K562 (cell line): ENCODE data around the gene ARHGAP24. TPM values are rescaled to one million over a fixed set of nuclear protein-coding genes. Genes with fewer than 3 reads are reported as not detected.

Source experiments
- ATAC-seq: fragments of 200-7000 bp; cut with Tn5 transposase; 3 replicates; pipeline ENCODE4 v1.9.1; 2020; ENCODE audit warnings: moderate library complexity
- BruUV-seq: library from RNA; stranded (reverse); fragments of 400-500 nt; replicated peaks from 2 replicates; lab custom pipeline; 2021; lab: Mats Ljungman, UMichigan
- CTCF ChIA-PET: fragments of 300-600 bp; formaldehyde crosslinking; extraction: SDS; loops from one replicate; lab custom pipeline; 2021; ENCODE audit warnings: low intra/inter-chr PET ratio; lab: Yijun Ruan, JAX
- POLR2A ChIA-PET: fragments of 300-600, 350-650 bp; sonication (Branson Sonifier 250); formaldehyde crosslinking; extraction: SDS; loops from one replicate; lab custom pipeline; 2021; ENCODE audit warnings: antibody characterized with exemption, inconsistent platforms; lab: Yijun Ruan, JAX
- DNase-seq, 4 experiments: peaks; one replicate each; pipeline versions ENCODE4 v3.0.0 to v3.0.0-alpha.2; 2011 to 2018; ENCODE audit warnings: low spot score in 3 of 4, mixed read lengths in 3 of 4; ENCODE audit errors: extremely low read depth in 1 of 4
- FAIRE-seq: peaks from 2 replicates; lab custom pipeline; 2011; peaks lifted over from hg19 to GRCh38; lab: Jason Lieb, UNC
- H2AFZ ChIP-seq: 2 replicates; pipeline ENCODE4 v1.6.0; 2011; ENCODE audit warnings: low read depth, low read length, control low read depth, inconsistent platforms
- H3K27ac ChIP-seq: fragments of 200-600 bp; 3 replicates; pipeline ENCODE4 v1.8.0; 2011; ENCODE audit warnings: low read depth, mild to moderate bottlenecking, control low read depth, inconsistent platforms, low read length, moderate library complexity, mixed read lengths; ENCODE audit errors: extremely low read depth
- H3K27me3 ChIP-seq, 2 experiments: fragments of 300-600 bp in 1 of 2; 2 replicates in 1 of 2; 3 replicates in 1 of 2; pipeline versions ENCODE4 v1.6.0 to v1.8.0; 2011; ENCODE audit warnings: inconsistent platforms in 2 of 2, low read length in 2 of 2, mild to moderate bottlenecking in 1 of 2, mixed read lengths in 1 of 2, moderate library complexity in 1 of 2; ENCODE audit not compliant: control insufficient read depth in 2 of 2, insufficient read depth in 2 of 2
- H3K36me3 ChIP-seq: fragments of 300-600 bp; 3 replicates; pipeline ENCODE4 v1.8.0; 2011; ENCODE audit warnings: mild to moderate bottlenecking, low read length, inconsistent platforms; ENCODE audit not compliant: control insufficient read depth, insufficient read depth
- H3K4me1 ChIP-seq, 2 experiments: fragments of 200-600 bp in 1 of 2; replicated peaks in 1 of 2; 2 replicates in 1 of 2; 3 replicates in 1 of 2; pipeline versions ENCODE4 v1.5.1 to v1.8.0; 2011; ENCODE audit warnings: inconsistent platforms in 2 of 2, low read length in 2 of 2, mild to moderate bottlenecking in 1 of 2, mixed read lengths in 1 of 2, moderate library complexity in 1 of 2; ENCODE audit not compliant: control insufficient read depth in 2 of 2, insufficient read depth in 2 of 2
- H3K4me2 ChIP-seq: 2 replicates; pipeline ENCODE4 v1.6.1; 2011; ENCODE audit warnings: low read length, control low read depth, inconsistent platforms, mixed read lengths; ENCODE audit not compliant: insufficient read depth
- H3K4me3 ChIP-seq: fragments of 200-600 bp; sonication (generic), shearing (Covaris generic); 2 replicates; pipeline ENCODE4 v1.5.1; 2016; ENCODE audit warnings: control low read depth, inconsistent platforms
- H3K79me2 ChIP-seq: fragments of 200-600 bp; 3 replicates; pipeline ENCODE4 v1.8.0; 2011; ENCODE audit warnings: low read length, inconsistent platforms; ENCODE audit not compliant: control insufficient read depth, insufficient read depth
- H3K9ac ChIP-seq, 2 experiments: 2 replicates each; pipeline versions ENCODE4 v1.6.0 to v1.6.1; 2011; ENCODE audit warnings: low read depth in 2 of 2, low read length in 2 of 2, control low read depth in 1 of 2, inconsistent platforms in 1 of 2, mild to moderate bottlenecking in 1 of 2, mixed read lengths in 1 of 2; ENCODE audit not compliant: insufficient read depth in 1 of 2
- H3K9me1 ChIP-seq: one replicate; pipeline ENCODE4 v1.6.0; 2011; ENCODE audit warnings: inconsistent platforms, mild to moderate bottlenecking, low read length, moderate library complexity; ENCODE audit not compliant: control insufficient read depth, insufficient read depth
- H3K9me3 ChIP-seq: replicated peaks from 2 replicates; pipeline ENCODE4 v1.5.1; 2011; ENCODE audit warnings: low read depth, low read length, inconsistent platforms; ENCODE audit not compliant: control insufficient read depth, insufficient read depth
- H4K20me1 ChIP-seq: replicated peaks from 2 replicates; pipeline ENCODE4 v1.6.1; 2011; ENCODE audit warnings: low read length, inconsistent platforms, mixed read lengths; ENCODE audit not compliant: control insufficient read depth, insufficient read depth
- CAMTA2 ChIP-seq: fragments of 250-450 bp; sonication (Bioruptor Pico); conservative IDR thresholded peaks from 2 replicates; pipeline ENCODE4 v1.5.1; 2022
- ELF1 ChIP-seq: fragments of 200-800 bp; sonication (Bioruptor generic); IDR thresholded peaks from 2 replicates; pipeline ENCODE4 v1.6.1; 2016; ENCODE audit warnings: missing genetic modification characterization, missing compliant biosample characterization
- EP300 ChIP-seq: IDR thresholded peaks from 2 replicates; pipeline ENCODE4 v1.6.1; 2012; ENCODE audit warnings: low read length, improper control_type of control experiment
- ILF3 ChIP-seq: fragments of 450-650 bp; IDR thresholded peaks from 2 replicates; pipeline ENCODE4 v1.6.1; 2018; ENCODE audit warnings: antibody characterized with exemption, mild to moderate bottlenecking, moderate library complexity, borderline replicate concordance
- NFXL1 ChIP-seq: fragments of 450-650 bp; formaldehyde crosslinking; IDR thresholded peaks from 2 replicates; pipeline ENCODE4 v1.4.0; 2021; ENCODE audit warnings: mild to moderate bottlenecking
- POLR2A ChIP-seq: fragments of 450-650 bp; conservative IDR thresholded peaks from 2 replicates; pipeline ENCODE4 v1.6.1; 2016
- SIRT6 ChIP-seq: IDR thresholded peaks from one replicate; pipeline ENCODE4 v1.6.1; 2012; ENCODE audit warnings: low read depth, mild to moderate bottlenecking, control low read depth, inconsistent platforms, low read length, moderate library complexity
- SMARCC2 ChIP-seq: fragments of 450-650 bp; IDR thresholded peaks from 2 replicates; pipeline ENCODE4 v1.6.1; 2017; ENCODE audit warnings: antibody characterized with exemption, moderate library complexity, mild to moderate bottlenecking, low read depth
- ZNF584 ChIP-seq: fragments of 200-800 bp; sonication (Bioruptor generic); IDR thresholded peaks from 2 replicates; pipeline ENCODE4 v1.6.1; 2016; ENCODE audit warnings: low read depth, mild to moderate bottlenecking, missing genetic modification characterization, missing compliant biosample characterization
- WGBS: fragments of 100-300 bp; shearing (Covaris generic); methylation state at CpG from one replicate; pipeline ENCODE4 v1.1.6; 2016; ENCODE audit warnings: low coverage, mixed read lengths; ENCODE audit not compliant: insufficient coverage; ENCODE audit errors: missing lambda C conversion rate; 5-methylcytosine and 5-hydroxymethylcytosine counted together
- in situ Hi-C: fragments of 300-500 bp; cut with MboI; formaldehyde crosslinking; loops from 4 replicates; pipeline ENCODE4 v1.15.0; 2018; ENCODE audit warnings: inconsistent platforms, mixed read lengths
- intact Hi-C: fragments of 100-400 bp; cut with micrococcal nuclease; formaldehyde crosslinking; loops from 2 replicates; pipeline ENCODE4 v1.14.2; 2022
- polyA plus RNA-seq, 8 experiments: library from polyadenylated mRNA; depleted of rRNA in 4 of 8; stranded (reverse) in 5 of 8; unstranded in 3 of 8; fragments of >200 nt; fragmentation: Nextera tagmentation in 2 of 8; fragmentation: Illumina TruSeq in 1 of 8; extraction: Ambion mirVana in 2 of 8; extraction: Trizol in 1 of 8; gene quantifications; 2 replicates each; pipeline versions ENCODE4 v1.2.1 to v1.2.3, GENCODE V29; 2011 to 2014; ENCODE audit warnings: inconsistent platforms in 1 of 8, missing spikeins in 1 of 8
- total RNA-seq, 7 experiments: library from RNA; depleted of rRNA in 6 of 7; stranded (reverse); fragments of >200 nt in 6 of 7; fragmentation: Illumina TruSeq in 2 of 7; extraction: Trizol in 2 of 7; gene quantifications; 2 replicates each; pipeline versions ENCODE4 v1.2.1 to v1.2.3, GENCODE V29; 2011 to 2021; ENCODE audit warnings: low replicate concordance in 1 of 7
- TF ChIP-seq, protein P1 (sequence below): fragments of 250-450 bp; sonication (Bioruptor Pico); IDR thresholded peaks from 2 replicates; pipeline ENCODE4 v1.5.0; 2022; ENCODE audit warnings: mild to moderate bottlenecking
- TF ChIP-seq, protein P2 (sequence below): fragments of 250-450 bp; sonication (Bioruptor Pico); IDR thresholded peaks from 2 replicates; pipeline ENCODE4 v1.5.1; 2021; ENCODE audit warnings: mild to moderate bottlenecking
- TF ChIP-seq, protein P3 (sequence below): fragments of 250-450 bp; sonication (Bioruptor Pico); IDR thresholded peaks from 2 replicates; pipeline ENCODE4 v1.5.0; 2020; ENCODE audit warnings: mild to moderate bottlenecking, borderline replicate concordance
- TF ChIP-seq, protein P4 (sequence below): fragments of 150-350 bp; IDR thresholded peaks from 2 replicates; pipeline ENCODE4 v1.6.1; 2014; ENCODE audit warnings: low read depth, mild to moderate bottlenecking, low read length, borderline replicate concordance

The ARHGAP24 gene
- total and polyA plus RNA-seq, 9 of the 15 experiments (the other 6 are each of a cell fraction or from before 2014, with no cell fraction given): 8.0 to 22.6 (median 14.0) TPM

DNA sequence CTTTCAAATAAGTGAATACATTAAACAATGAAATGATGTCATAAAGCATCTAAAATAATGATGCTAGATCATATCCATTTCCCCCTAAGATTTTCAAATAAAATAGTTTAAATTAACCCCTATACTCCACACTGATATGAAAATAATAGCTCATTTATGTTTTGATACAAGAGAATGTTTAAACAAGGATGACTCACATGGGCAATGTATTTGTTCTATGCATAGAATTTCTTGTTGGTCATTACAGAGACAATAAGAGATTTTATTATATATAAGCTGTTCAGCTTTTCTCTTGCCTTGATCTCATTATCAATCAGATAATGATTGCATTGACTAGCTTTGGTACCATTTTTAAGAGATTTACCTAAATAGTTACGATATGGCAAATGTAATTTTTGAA, 411.7 kb downstream of the ARHGAP24 start:
- Histone ChIP-seq H3K4me1 (no peaks in the 10 kb centered on the region), H3K9me1 (no peaks in the 10 kb centered on the region), H3K4me3 (no peak overlapping the region), H3K79me2 (no peaks in the 10 kb centered on the region), H3K27me3 (no peaks in the 10 kb centered on the region), H2AFZ (no peak overlapping the region), H3K9me3 (no peaks in the 10 kb centered on the region), H4K20me1 (no peaks in the 10 kb centered on the region), H3K27ac (no peak overlapping the region), H3K4me2 (no peak overlapping the region), H3K36me3 (no peaks in the 10 kb centered on the region), H3K9ac (no peak overlapping the region)
- in situ Hi-C loops (no loop called here), intact Hi-C loops (no loop called here)
- ChIA-PET POLR2A (interaction anchor here (1.3 kb wide), 1 partner anchor 9 kb away, joined by 4 read pairs; no protein-coding TSS in a partner anchor), CTCF (no interaction called here)
- DNase-seq: no peak
- no peak for ATAC-seq
- no TSS peak for BruUV-seq
- FAIRE-seq: no peak
- 71% methylated on average over 1 of the region's 1 CpG for WGBS
- TF ChIP-seq POLR2A: no peak
- no peak for TF ChIP-seq EP300
- TF ChIP-seq ILF3: no peak
- TF ChIP-seq, protein P1, sequence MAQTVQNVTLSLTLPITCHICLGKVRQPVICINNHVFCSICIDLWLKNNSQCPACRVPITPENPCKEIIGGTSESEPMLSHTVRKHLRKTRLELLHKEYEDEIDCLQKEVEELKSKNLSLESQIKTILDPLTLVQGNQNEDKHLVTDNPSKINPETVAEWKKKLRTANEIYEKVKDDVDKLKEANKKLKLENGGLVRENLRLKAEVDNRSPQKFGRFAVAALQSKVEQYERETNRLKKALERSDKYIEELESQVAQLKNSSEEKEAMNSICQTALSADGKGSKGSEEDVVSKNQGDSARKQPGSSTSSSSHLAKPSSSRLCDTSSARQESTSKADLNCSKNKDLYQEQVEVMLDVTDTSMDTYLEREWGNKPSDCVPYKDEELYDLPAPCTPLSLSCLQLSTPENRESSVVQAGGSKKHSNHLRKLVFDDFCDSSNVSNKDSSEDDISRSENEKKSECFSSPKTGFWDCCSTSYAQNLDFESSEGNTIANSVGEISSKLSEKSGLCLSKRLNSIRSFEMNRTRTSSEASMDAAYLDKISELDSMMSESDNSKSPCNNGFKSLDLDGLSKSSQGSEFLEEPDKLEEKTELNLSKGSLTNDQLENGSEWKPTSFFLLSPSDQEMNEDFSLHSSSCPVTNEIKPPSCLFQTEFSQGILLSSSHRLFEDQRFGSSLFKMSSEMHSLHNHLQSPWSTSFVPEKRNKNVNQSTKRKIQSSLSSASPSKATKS (CRISPR knock-in tag): no peak
- no peak for TF ChIP-seq SIRT6
- TF ChIP-seq, protein P2, sequence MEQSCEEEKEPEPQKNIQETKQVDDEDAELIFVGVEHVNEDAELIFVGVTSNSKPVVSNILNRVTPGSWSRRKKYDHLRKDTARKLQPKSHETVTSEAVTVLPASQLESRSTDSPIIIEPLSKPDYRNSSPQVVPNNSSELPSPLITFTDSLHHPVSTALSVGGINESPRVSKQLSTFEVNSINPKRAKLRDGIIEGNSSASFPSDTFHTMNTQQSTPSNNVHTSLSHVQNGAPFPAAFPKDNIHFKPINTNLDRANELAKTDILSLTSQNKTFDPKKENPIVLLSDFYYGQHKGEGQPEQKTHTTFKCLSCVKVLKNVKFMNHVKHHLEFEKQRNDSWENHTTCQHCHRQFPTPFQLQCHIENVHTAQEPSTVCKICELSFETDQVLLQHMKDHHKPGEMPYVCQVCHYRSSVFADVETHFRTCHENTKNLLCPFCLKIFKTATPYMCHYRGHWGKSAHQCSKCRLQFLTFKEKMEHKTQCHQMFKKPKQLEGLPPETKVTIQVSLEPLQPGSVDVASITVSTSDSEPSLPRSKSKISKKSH (CRISPR knock-in tag): no peak
- no peak for TF ChIP-seq SMARCC2
- no peak for TF ChIP-seq ZNF584 (CRISPR knock-in tag)
- TF ChIP-seq, protein P3, sequence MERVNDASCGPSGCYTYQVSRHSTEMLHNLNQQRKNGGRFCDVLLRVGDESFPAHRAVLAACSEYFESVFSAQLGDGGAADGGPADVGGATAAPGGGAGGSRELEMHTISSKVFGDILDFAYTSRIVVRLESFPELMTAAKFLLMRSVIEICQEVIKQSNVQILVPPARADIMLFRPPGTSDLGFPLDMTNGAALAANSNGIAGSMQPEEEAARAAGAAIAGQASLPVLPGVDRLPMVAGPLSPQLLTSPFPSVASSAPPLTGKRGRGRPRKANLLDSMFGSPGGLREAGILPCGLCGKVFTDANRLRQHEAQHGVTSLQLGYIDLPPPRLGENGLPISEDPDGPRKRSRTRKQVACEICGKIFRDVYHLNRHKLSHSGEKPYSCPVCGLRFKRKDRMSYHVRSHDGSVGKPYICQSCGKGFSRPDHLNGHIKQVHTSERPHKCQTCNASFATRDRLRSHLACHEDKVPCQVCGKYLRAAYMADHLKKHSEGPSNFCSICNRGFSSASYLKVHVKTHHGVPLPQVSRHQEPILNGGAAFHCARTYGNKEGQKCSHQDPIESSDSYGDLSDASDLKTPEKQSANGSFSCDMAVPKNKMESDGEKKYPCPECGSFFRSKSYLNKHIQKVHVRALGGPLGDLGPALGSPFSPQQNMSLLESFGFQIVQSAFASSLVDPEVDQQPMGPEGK (CRISPR knock-in tag): no peak
- TF ChIP-seq NFXL1 (CRISPR knock-in tag): no peak
- TF ChIP-seq, protein P4, sequence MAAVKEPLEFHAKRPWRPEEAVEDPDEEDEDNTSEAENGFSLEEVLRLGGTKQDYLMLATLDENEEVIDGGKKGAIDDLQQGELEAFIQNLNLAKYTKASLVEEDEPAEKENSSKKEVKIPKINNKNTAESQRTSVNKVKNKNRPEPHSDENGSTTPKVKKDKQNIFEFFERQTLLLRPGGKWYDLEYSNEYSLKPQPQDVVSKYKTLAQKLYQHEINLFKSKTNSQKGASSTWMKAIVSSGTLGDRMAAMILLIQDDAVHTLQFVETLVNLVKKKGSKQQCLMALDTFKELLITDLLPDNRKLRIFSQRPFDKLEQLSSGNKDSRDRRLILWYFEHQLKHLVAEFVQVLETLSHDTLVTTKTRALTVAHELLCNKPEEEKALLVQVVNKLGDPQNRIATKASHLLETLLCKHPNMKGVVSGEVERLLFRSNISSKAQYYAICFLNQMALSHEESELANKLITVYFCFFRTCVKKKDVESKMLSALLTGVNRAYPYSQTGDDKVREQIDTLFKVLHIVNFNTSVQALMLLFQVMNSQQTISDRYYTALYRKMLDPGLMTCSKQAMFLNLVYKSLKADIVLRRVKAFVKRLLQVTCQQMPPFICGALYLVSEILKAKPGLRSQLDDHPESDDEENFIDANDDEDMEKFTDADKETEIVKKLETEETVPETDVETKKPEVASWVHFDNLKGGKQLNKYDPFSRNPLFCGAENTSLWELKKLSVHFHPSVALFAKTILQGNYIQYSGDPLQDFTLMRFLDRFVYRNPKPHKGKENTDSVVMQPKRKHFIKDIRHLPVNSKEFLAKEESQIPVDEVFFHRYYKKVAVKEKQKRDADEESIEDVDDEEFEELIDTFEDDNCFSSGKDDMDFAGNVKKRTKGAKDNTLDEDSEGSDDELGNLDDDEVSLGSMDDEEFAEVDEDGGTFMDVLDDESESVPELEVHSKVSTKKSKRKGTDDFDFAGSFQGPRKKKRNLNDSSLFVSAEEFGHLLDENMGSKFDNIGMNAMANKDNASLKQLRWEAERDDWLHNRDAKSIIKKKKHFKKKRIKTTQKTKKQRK: no peak
- no peak for TF ChIP-seq CAMTA2 (CRISPR knock-in tag)
- TF ChIP-seq ELF1 (tag): no peak
